ENCODE measurements around the gene ANKFN1. TPM values are rescaled to one million over a fixed set of nuclear protein-coding genes. Genes with fewer than 3 reads are reported as not detected.

ANKFN1 gene
- total RNA-seq, 4 donors from 2014 or later: 0.16 to 0.27 TPM; not detected in 2

DNA sequence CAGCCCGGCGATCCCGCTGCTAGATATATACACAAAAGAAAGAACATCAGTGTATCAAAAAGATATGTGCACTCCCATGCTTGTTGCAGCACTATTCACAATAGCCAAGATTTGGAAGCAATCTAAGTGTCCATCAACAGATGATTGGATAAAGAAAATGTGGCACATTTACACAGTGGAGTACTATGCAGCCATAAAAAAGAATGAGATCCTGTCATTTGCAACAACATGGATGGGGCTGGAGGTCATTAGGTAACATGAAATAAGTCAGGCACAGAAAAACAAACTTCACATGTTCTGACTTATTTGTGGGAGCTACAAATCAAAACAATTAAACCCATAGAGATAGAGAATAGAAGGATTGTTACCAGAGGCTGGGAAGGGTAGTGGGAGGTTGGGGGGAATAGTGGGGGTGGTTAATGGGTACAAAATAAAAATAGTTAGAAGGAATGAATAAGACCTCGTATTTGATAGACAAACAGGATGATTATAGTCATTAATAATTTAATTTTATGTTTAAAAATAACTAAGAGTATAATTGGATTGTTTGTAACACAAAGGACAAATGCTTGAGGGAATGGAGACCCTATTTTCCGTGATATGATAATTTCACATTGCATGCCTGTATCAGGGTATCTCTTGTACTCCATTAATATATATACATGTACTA, 263.5 kb downstream of the ANKFN1 start:
- Histone ChIP-seq H3K9me3 (peaks cover 0 to 6% (median 0%) of the 10 kb centered on the region in 3 donors), H3K4me3 (no peak overlapping the region), H3K36me3 (no peaks in the 10 kb centered on the region), H3K27me3 (no peaks in the 10 kb centered on the region), H3K27ac (no peak overlapping the region), H3K4me1 (no peaks in the 10 kb centered on the region)
- intact Hi-C loops (cut with DNase I; ENCODE audit: low total_unique reads): no loop called here
- no peak for ATAC-seq
- in situ Hi-C loops (cut with MboI; ENCODE audit: low sequenced_read_pairs in 4 of 4): loop anchor here in 1 of 4 donors (25.0 kb wide), 1 partner anchor 305 kb away; no protein-coding TSS in a partner anchor
- TF ChIP-seq, protein P1, sequence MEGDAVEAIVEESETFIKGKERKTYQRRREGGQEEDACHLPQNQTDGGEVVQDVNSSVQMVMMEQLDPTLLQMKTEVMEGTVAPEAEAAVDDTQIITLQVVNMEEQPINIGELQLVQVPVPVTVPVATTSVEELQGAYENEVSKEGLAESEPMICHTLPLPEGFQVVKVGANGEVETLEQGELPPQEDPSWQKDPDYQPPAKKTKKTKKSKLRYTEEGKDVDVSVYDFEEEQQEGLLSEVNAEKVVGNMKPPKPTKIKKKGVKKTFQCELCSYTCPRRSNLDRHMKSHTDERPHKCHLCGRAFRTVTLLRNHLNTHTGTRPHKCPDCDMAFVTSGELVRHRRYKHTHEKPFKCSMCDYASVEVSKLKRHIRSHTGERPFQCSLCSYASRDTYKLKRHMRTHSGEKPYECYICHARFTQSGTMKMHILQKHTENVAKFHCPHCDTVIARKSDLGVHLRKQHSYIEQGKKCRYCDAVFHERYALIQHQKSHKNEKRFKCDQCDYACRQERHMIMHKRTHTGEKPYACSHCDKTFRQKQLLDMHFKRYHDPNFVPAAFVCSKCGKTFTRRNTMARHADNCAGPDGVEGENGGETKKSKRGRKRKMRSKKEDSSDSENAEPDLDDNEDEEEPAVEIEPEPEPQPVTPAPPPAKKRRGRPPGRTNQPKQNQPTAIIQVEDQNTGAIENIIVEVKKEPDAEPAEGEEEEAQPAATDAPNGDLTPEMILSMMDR (IDR thresholded peaks at IDR 0.05 in 4 of 5, conservative IDR thresholded peaks at IDR 0.05 in 1 of 5): no peak
- no peak for TF ChIP-seq POLR2A (IDR thresholded peaks at IDR 0.05)
- no peak for DNase-seq

DNA sequence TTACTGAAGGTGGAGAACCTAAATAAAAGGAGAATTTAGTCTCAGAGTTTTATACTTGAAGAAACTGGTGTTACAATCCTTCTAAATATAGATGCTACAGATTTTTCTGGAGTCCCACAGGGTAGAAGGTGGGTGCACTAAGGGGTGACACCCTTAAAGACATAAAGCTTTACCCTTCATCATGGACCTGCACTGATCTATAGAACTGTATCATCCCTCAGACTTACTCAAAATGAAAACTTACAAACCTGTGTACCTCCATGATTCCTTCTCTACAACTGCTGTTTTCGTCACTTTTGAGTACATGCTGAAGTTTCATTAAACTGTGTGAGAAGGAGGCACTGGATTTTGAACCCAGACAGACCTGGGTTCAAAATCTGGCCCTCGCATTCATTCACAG, 270.7 kb downstream of the ANKFN1 start:
- Histone ChIP-seq H3K36me3 (no peaks in the 10 kb centered on the region), H3K9me3 (no peaks in the 10 kb centered on the region), H3K27me3 (no peaks in the 10 kb centered on the region), H3K4me3 (no peak overlapping the region), H3K4me1 (no peaks in the 10 kb centered on the region), H3K27ac (no peak overlapping the region)
- TF ChIP-seq POLR2A (IDR thresholded peaks at IDR 0.05): no peak
- TF ChIP-seq, protein P1 (IDR thresholded peaks at IDR 0.05 in 4 of 5, conservative IDR thresholded peaks at IDR 0.05 in 1 of 5): no peak
- no peak for ATAC-seq
- no peak for DNase-seq
- in situ Hi-C loops (cut with MboI; ENCODE audit: low sequenced_read_pairs in 4 of 4): loop anchor here in 1 of 4 donors (25.0 kb wide), 1 partner anchor 312 kb away; no protein-coding TSS in a partner anchor
- intact Hi-C loops (cut with DNase I; ENCODE audit: low total_unique reads): no loop called here

DNA sequence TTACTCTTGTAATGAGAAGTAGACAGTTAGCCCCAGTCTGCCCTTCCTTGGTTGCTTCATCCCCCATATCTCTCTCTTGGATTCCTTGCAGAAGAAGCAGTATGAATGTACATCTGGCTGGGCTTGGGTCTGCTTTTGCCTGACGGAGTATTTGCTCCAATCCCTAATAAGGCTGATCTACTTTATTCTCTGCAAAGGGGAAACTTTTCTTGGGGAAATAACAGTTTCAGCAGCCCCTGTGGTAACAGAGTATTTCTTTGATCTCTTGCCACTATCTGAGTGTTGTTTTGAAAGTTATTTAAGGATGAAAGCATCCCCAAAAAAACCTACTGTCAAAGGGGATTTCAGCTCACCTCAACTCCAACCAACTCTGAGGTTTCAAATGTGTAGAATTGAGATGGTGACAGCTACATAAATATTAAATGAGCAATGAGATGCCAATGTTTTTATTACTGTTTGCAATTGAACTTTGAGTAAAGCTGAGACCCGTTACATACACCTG, 271.3 kb downstream of the ANKFN1 start:
- in situ Hi-C loops (cut with MboI; ENCODE audit: low sequenced_read_pairs in 4 of 4) (loop anchor here in 1 of 4 donors (25.0 kb wide), 1 partner anchor 312 kb away; no protein-coding TSS in a partner anchor), intact Hi-C loops (cut with DNase I; ENCODE audit: low total_unique reads) (no loop called here)

DNA sequence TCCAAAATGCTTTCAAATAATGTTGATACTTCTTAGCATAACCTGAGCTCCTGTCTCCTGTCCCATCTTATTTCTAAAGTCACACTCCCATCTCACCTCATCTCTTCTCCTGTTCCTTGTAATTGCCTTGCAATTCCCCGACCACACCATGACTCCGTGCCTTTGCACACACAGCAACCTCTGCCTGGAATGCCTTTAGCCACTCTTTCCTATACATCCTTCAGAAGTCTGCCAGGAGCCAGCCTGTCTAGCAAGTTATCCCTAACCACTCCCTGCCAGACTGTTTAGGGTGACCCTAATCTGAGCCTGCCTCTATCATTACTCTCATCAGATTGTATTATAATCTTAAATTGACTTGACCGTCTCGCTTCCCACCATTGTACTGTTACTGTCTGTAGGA, 272.2 kb downstream of the ANKFN1 start:
- ATAC-seq (no peak), DNase-seq (no peak)
- Histone ChIP-seq H3K9me3 (no peaks in the 10 kb centered on the region), H3K36me3 (no peaks in the 10 kb centered on the region), H3K4me3 (no peak overlapping the region), H3K27ac (no peak overlapping the region), H3K27me3 (no peaks in the 10 kb centered on the region), H3K4me1 (no peaks in the 10 kb centered on the region)
- no peak for TF ChIP-seq POLR2A (IDR thresholded peaks at IDR 0.05)
- TF ChIP-seq, protein P1 (IDR thresholded peaks at IDR 0.05 in 4 of 5, conservative IDR thresholded peaks at IDR 0.05 in 1 of 5): no peak
- intact Hi-C loops (cut with DNase I; ENCODE audit: low total_unique reads): no loop called here
- in situ Hi-C loops (cut with MboI; ENCODE audit: low sequenced_read_pairs in 4 of 4): no loop called here

More for the DNA sequence above, 271.3 kb downstream of the ANKFN1 start:
- Histone ChIP-seq H3K4me3 (no peak overlapping the region), H3K27me3 (no peaks in the 10 kb centered on the region), H3K9me3 (no peaks in the 10 kb centered on the region), H3K4me1 (no peaks in the 10 kb centered on the region), H3K36me3 (no peaks in the 10 kb centered on the region), H3K27ac (no peak overlapping the region)
- no peak for TF ChIP-seq POLR2A (IDR thresholded peaks at IDR 0.05)
- TF ChIP-seq, protein P1 (IDR thresholded peaks at IDR 0.05 in 4 of 5, conservative IDR thresholded peaks at IDR 0.05 in 1 of 5): no peak
- DNase-seq (no peak), ATAC-seq (no peak)
